Nephron (organoid): Measurements from ENCODE around the gene GMPR.

Experiments used
- H3K27ac Mint-ChIP-seq, 3 experiments: 2 replicates each; pipeline ENCODE4 v1.8.0; 2020; ENCODE audit warnings: mixed read lengths in 3 of 3, mild to moderate bottlenecking in 2 of 3, moderate library complexity in 1 of 3
- H3K27me3 Mint-ChIP-seq: 2 replicates; pipeline ENCODE4 v1.8.0; 2021; ENCODE audit warnings: low read depth, mild to moderate bottlenecking, moderate library complexity, mixed read lengths
- H3K36me3 Mint-ChIP-seq: 2 replicates; pipeline ENCODE4 v1.8.0; 2020; ENCODE audit warnings: low read depth, mixed read lengths
- H3K4me1 Mint-ChIP-seq: 2 replicates; pipeline ENCODE4 v1.8.0; 2020; ENCODE audit warnings: mixed read lengths
- H3K4me3 Mint-ChIP-seq, 3 experiments: 2 replicates each; pipeline ENCODE4 v1.8.0; 2020; ENCODE audit warnings: mild to moderate bottlenecking in 3 of 3, mixed read lengths in 3 of 3, moderate library complexity in 2 of 3
- H3K9me3 Mint-ChIP-seq: 2 replicates; pipeline ENCODE4 v1.8.0; 2020; ENCODE audit warnings: mixed read lengths
- CTCF ChIP-seq, 3 experiments: fragments of 200-600 bp; sonication (generic); IDR thresholded peaks; one replicate each; pipeline ENCODE4 v1.5.0; 2021; ENCODE audit warnings: antibody characterized with exemption in 3 of 3; ENCODE audit not compliant: unreplicated experiment in 3 of 3

GMPR gene

GRCh38 chr6:16206595-16207037 lies 31.8 kb upstream of the GMPR start:
- peak; percentile 94 to 96 (median 95) for TF ChIP-seq CTCF (IDR thresholded peaks at IDR 0.05; ENCODE audit: unreplicated experiment in 3 of 3)
- peak overlapping the region; percentile 89 to 95 (median 92) for H3K27ac Mint-ChIP-seq
- no peaks in the 10 kb centered on the region for H3K36me3 Mint-ChIP-seq
- peaks cover 2% of the 10 kb centered on the region for H3K9me3 Mint-ChIP-seq
- peaks cover 3% of the 10 kb centered on the region for H3K27me3 Mint-ChIP-seq
- no peak overlapping the region for H3K4me3 Mint-ChIP-seq
- H3K4me1 Mint-ChIP-seq: peaks cover 33% of the 10 kb centered on the region

- peaks cover 2% of the 10 kb centered on the region for H3K9me3 Mint-ChIP-seq
- no peak overlapping the region for H3K27ac Mint-ChIP-seq
- H3K36me3 Mint-ChIP-seq: no peaks in the 10 kb centered on the region
- H3K4me1 Mint-ChIP-seq: peaks cover 33% of the 10 kb centered on the region
- H3K27me3 Mint-ChIP-seq: peaks cover 3% of the 10 kb centered on the region
- no peak for TF ChIP-seq CTCF (IDR thresholded peaks at IDR 0.05; ENCODE audit: unreplicated experiment in 3 of 3)
- H3K4me3 Mint-ChIP-seq: no peak overlapping the region
Measured at GRCh38 chr6:16208989-16209388, 29.4 kb upstream of the GMPR start.

- no peak for TF ChIP-seq CTCF (IDR thresholded peaks at IDR 0.05; ENCODE audit: unreplicated experiment in 3 of 3)
- H3K4me3 Mint-ChIP-seq: no peak overlapping the region
- H3K4me1 Mint-ChIP-seq: peaks cover 35% of the 10 kb centered on the region
- peaks cover 2% of the 10 kb centered on the region for H3K9me3 Mint-ChIP-seq
- H3K36me3 Mint-ChIP-seq: no peaks in the 10 kb centered on the region
- no peak overlapping the region for H3K27ac Mint-ChIP-seq
- peaks cover 3% of the 10 kb centered on the region for H3K27me3 Mint-ChIP-seq
Measured at GRCh38 chr6:16209539-16209938, 28.8 kb upstream of the GMPR start.

DNA sequence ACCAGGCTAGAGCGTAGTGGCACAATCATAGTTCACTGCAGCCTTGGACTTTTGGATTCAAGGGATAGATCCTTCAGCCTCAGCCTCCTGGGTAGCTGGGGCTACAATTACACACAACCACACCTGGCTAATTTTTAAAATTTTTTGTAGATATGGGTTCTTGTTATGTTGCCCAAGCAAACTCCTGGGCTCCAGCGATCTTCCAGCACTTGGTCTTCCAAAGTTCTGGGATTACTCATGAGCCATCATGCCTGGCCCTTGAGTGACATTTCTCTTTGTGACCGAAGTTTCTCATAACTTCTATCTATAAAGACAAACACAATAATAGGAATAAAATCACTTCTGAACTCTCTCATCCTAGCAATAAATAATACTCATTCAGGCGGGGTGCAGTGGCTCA lies 26.1 kb upstream of the GMPR start:
- no peak for TF ChIP-seq CTCF (IDR thresholded peaks at IDR 0.05; ENCODE audit: unreplicated experiment in 3 of 3)
- Mint-ChIP-seq H3K4me3 (no peak overlapping the region), H3K9me3 (peaks cover 2% of the 10 kb centered on the region), H3K4me1 (peaks cover 26% of the 10 kb centered on the region), H3K36me3 (no peaks in the 10 kb centered on the region), H3K27me3 (peaks cover 3% of the 10 kb centered on the region), H3K27ac (no peak overlapping the region)

DNA sequence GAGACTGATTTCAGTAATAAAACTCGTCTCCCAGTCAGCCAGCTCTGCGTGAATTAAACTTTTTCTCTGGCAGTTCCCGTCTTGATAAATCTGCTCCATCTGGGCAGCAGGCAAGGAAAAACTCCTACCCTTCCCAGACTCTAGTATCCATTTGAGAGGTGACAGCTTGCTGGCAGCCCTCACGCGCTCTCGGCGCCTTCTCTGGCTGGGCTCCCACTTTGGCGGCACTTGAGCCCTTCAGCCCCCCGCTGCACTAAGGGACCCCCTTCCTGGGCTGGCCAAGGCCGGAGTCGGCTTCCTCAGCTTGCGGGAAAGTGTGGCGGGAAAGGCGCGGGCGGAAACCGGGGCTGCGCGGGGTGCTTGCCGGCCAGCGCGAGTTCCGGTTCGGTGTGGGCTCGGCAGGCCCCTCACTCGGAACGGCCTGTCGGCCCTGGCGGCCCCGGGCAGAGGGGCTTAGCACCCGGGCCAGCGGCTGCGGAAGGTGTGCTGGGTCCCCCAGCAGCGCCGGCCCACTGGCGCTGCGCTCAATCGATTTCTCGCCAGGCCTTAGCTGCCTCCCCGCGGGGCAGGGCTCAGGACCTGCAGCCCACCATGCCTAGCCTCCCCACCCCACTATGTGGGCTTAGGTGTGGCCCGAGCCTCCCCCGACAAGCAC lies 21.8 kb upstream of the GMPR start:
- H3K27ac Mint-ChIP-seq: peak overlapping the region in 2 of 3 experiments; percentile 75 to 81
- peaks cover 4% of the 10 kb centered on the region for H3K27me3 Mint-ChIP-seq
- H3K4me3 Mint-ChIP-seq: peak overlapping the region in 1 of 3 experiments; percentile 12
- no peaks in the 10 kb centered on the region for H3K36me3 Mint-ChIP-seq
- H3K4me1 Mint-ChIP-seq: peaks cover 30% of the 10 kb centered on the region
- no peaks in the 10 kb centered on the region for H3K9me3 Mint-ChIP-seq
- TF ChIP-seq CTCF (IDR thresholded peaks at IDR 0.05; ENCODE audit: unreplicated experiment in 3 of 3): no peak

- peaks cover 30% of the 10 kb centered on the region for H3K4me1 Mint-ChIP-seq
- no peak for TF ChIP-seq CTCF (IDR thresholded peaks at IDR 0.05; ENCODE audit: unreplicated experiment in 3 of 3)
- no peaks in the 10 kb centered on the region for H3K9me3 Mint-ChIP-seq
- H3K4me3 Mint-ChIP-seq: no peak overlapping the region
- H3K36me3 Mint-ChIP-seq: no peaks in the 10 kb centered on the region
- H3K27me3 Mint-ChIP-seq: peaks cover 7% of the 10 kb centered on the region
- no peak overlapping the region for H3K27ac Mint-ChIP-seq
Measured at GRCh38 chr6:16217156-16217721, 21.1 kb upstream of the GMPR start.
